Left ventricle myocardium inferior (tissue), 1 donor: ENCODE results near the gene CDKN1C. TPM values are rescaled to one million over a fixed set of nuclear protein-coding genes. Genes with fewer than 3 reads are reported as not detected.

ENCODE experiments used
- DNase-seq: peaks from one replicate; pipeline ENCODE4 v3.0.0-alpha.2; 2020
- H3K27ac ChIP-seq: fragments of 200-600 bp; replicated peaks from 2 replicates; pipeline ENCODE4 v1.8.0; 2021
- H3K27me3 ChIP-seq: fragments of 200-600 bp; 2 replicates; pipeline ENCODE4 v1.8.0; 2021; ENCODE audit warnings: low read depth
- H3K36me3 ChIP-seq: fragments of 200-600 bp; 2 replicates; pipeline ENCODE4 v1.8.0; 2021
- H3K4me1 ChIP-seq: fragments of 200-600 bp; 2 replicates; pipeline ENCODE4 v1.8.0; 2021
- H3K4me3 ChIP-seq: fragments of 200-600 bp; 2 replicates; pipeline ENCODE4 v1.8.0; 2021; ENCODE audit warnings: mild to moderate bottlenecking, moderate library complexity
- H3K9me3 ChIP-seq: fragments of 200-600 bp; replicated peaks from 2 replicates; pipeline ENCODE4 v1.8.0; 2021
- CTCF ChIP-seq: fragments of 200-600 bp; IDR thresholded peaks from 2 replicates; pipeline ENCODE4 v1.8.0; 2021; ENCODE audit warnings: antibody characterized with exemption, mild to moderate bottlenecking, borderline replicate concordance
- intact Hi-C: fragments of 100-400 bp; cut with micrococcal nuclease; formaldehyde crosslinking; loops from one replicate; pipeline ENCODE4 v1.11.0; 2022
- total RNA-seq: library from RNA; stranded (reverse); fragmentation: NEBNext Ultra II Directional; extraction: Animal tissue kit (Norgen Biotek cat#: 25700); gene quantifications from one replicate; pipeline ENCODE4 v1.2.1, GENCODE V29; 2021
- donor health status: DM: no; HTN: yes; CAD: no; lungs with severe emphysema.

The CDKN1C gene
- total RNA-seq, 1 donor from 2014 or later, result 33.0 TPM

- peak overlapping the region; percentile 59 for H3K4me3 ChIP-seq
- peaks cover 45% of the 10 kb centered on the region for H3K27me3 ChIP-seq
- no peak overlapping the region for H3K27ac ChIP-seq
- DNase-seq, result peak; percentile 38
- H3K4me1 ChIP-seq, result peaks cover 18% of the 10 kb centered on the region
- no peaks in the 10 kb centered on the region for H3K36me3 ChIP-seq
- intact Hi-C loops, result no loop called here
- TF ChIP-seq CTCF, result no peak
- H3K9me3 ChIP-seq, result no peaks in the 10 kb centered on the region
Measured at GRCh38 chr11:2862395-2863275, 22.9 kb downstream of the CDKN1C start.

GRCh38 chr11:2860636-2861035, 24.9 kb downstream of the CDKN1C start:
- H3K27ac ChIP-seq, result no peak overlapping the region
- peaks cover 15% of the 10 kb centered on the region for H3K4me1 ChIP-seq
- H3K36me3 ChIP-seq, result no peaks in the 10 kb centered on the region
- no peak for DNase-seq
- H3K9me3 ChIP-seq, result no peaks in the 10 kb centered on the region
- no peak for TF ChIP-seq CTCF
- H3K4me3 ChIP-seq, result no peak overlapping the region
- peaks cover 38% of the 10 kb centered on the region for H3K27me3 ChIP-seq
- intact Hi-C loops, result no loop called here

GRCh38 chr11:2859699-2860037, 25.9 kb downstream of the CDKN1C start:
- TF ChIP-seq CTCF, result no peak
- Histone ChIP-seq H3K4me1 (peaks cover 15% of the 10 kb centered on the region), H3K36me3 (no peaks in the 10 kb centered on the region), H3K27ac (no peak overlapping the region), H3K4me3 (no peak overlapping the region), H3K27me3 (peaks cover 38% of the 10 kb centered on the region), H3K9me3 (no peaks in the 10 kb centered on the region)
- intact Hi-C loops, result no loop called here
- no peak for DNase-seq

GRCh38 chr11:2858995-2859698, 26.4 kb downstream of the CDKN1C start:
- Histone ChIP-seq H3K4me3 (no peak overlapping the region), H3K4me1 (peaks cover 15% of the 10 kb centered on the region), H3K27me3 (peaks cover 34% of the 10 kb centered on the region), H3K36me3 (no peaks in the 10 kb centered on the region), H3K27ac (no peak overlapping the region), H3K9me3 (no peaks in the 10 kb centered on the region)
- no peak for TF ChIP-seq CTCF
- intact Hi-C loops, result no loop called here
- DNase-seq, result no peak

DNA sequence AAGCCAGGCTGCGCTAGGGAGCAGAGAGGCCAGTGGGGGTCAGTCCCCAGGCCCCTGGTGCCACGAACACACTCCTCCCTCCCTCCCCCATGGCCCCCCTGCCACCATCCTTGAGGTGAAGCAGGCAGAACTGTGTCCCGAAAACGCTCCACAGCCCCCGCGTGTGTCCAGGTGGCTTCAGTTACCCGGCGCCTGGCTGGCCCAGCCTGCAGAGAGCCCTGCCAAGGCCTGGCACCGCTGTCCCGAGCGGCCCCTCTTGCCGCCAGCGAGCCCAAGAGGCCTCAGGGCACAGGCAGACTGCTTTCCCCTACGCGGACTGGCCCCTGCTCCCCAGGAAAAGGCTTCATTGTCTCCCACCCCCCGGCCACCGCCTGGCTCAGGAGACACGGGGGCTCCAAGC, 27.7 kb downstream of the CDKN1C start:
- H3K27ac ChIP-seq, result no peak overlapping the region
- H3K4me1 ChIP-seq, result peaks cover 9% of the 10 kb centered on the region
- H3K4me3 ChIP-seq, result no peak overlapping the region
- DNase-seq, result no peak
- H3K27me3 ChIP-seq, result peaks cover 23% of the 10 kb centered on the region
- H3K9me3 ChIP-seq, result no peaks in the 10 kb centered on the region
- H3K36me3 ChIP-seq, result no peaks in the 10 kb centered on the region
- intact Hi-C loops, result no loop called here
- no peak for TF ChIP-seq CTCF
